HG03558 (cell line): ENCODE measurements around the gene FOXB1.

Source experiments
- ATAC-seq: cut with Tn5 transposase; IDR thresholded peaks from one replicate; pipeline ENCODE4 v1.9.1; 2021; ENCODE audit warnings: moderate number of reproducible peaks; ENCODE audit not compliant: unreplicated experiment; ENCODE audit errors: extremely low read depth

Gene FOXB1

GRCh38 chr15:59998305-59998949, 5.7 kb upstream of the FOXB1 start:
- no peak for ATAC-seq

GRCh38 chr15:59998950-59999611, 5.0 kb upstream of the FOXB1 start:
- ATAC-seq, result no peak

- ATAC-seq, result no peak
These were observed 4.4 kb upstream of the FOXB1 start for GRCh38 chr15:59999612-60000112.

- no peak for ATAC-seq
These were observed 3.8 kb upstream of the FOXB1 start for GRCh38 chr15:60000113-60000823.

GRCh38 chr15:60000824-60001609, 3.1 kb upstream of the FOXB1 start:
- no peak for ATAC-seq

GRCh38 chr15:60001610-60002527, 2.2 kb upstream of the FOXB1 start:
- no peak for ATAC-seq

GRCh38 chr15:60002528-60003218, 1.4 kb upstream of the FOXB1 start:
- no peak for ATAC-seq

- no peak for ATAC-seq
These were observed 685 bp upstream of the FOXB1 start for GRCh38 chr15:60003243-60004008.

GRCh38 chr15:60004846-60005351, 788 bp downstream of the FOXB1 start:
- no peak for ATAC-seq

GRCh38 chr15:60005352-60006202, 1.5 kb downstream of the FOXB1 start:
- ATAC-seq, result no peak

- no peak for ATAC-seq
These were observed 2.2 kb downstream of the FOXB1 start for GRCh38 chr15:60006203-60006862.

- ATAC-seq, result no peak
These were observed 2.8 kb downstream of the FOXB1 start for GRCh38 chr15:60006873-60007272.

- ATAC-seq, result no peak
These were observed 5.2 kb downstream of the FOXB1 start for GRCh38 chr15:60009124-60009960.

- no peak for ATAC-seq
These were observed 6.0 kb downstream of the FOXB1 start for GRCh38 chr15:60009980-60010732.

GRCh38 chr15:60010858-60011257, 6.7 kb downstream of the FOXB1 start:
- ATAC-seq, result no peak
